Endothelial cell (in vitro differentiated cells): ENCODE measurements around the gene APBA3. TPM values are rescaled to one million over a fixed set of nuclear protein-coding genes. Genes with fewer than 3 reads are reported as not detected.
A peak's percentile ranks its signal among the peaks of the same experiment; 100 is the strongest.

ENCODE experiments used
- DNase-seq: peaks from one replicate; pipeline ENCODE4 v3.0.0; 2021; ENCODE audit warnings: low spot score
- H3K27ac Mint-ChIP-seq: one replicate; pipeline ENCODE4 v1.8.0; 2021; ENCODE audit warnings: mixed read lengths, inconsistent platforms; ENCODE audit not compliant: unreplicated experiment
- H3K27me3 Mint-ChIP-seq: one replicate; pipeline ENCODE4 v1.8.0; 2021; ENCODE audit warnings: mild to moderate bottlenecking, moderate library complexity, mixed read lengths, inconsistent platforms; ENCODE audit not compliant: unreplicated experiment
- H3K36me3 Mint-ChIP-seq: one replicate; pipeline ENCODE4 v1.8.0; 2021; ENCODE audit warnings: mild to moderate bottlenecking, low read depth, mixed read lengths, inconsistent platforms; ENCODE audit not compliant: unreplicated experiment
- H3K4me1 Mint-ChIP-seq: one replicate; pipeline ENCODE4 v1.8.0; 2021; ENCODE audit warnings: mild to moderate bottlenecking, mixed read lengths, inconsistent platforms; ENCODE audit not compliant: unreplicated experiment
- H3K4me3 Mint-ChIP-seq: one replicate; pipeline ENCODE4 v1.8.0; 2021; ENCODE audit warnings: mild to moderate bottlenecking, mixed read lengths, inconsistent platforms; ENCODE audit not compliant: unreplicated experiment
- H3K9me3 Mint-ChIP-seq: one replicate; pipeline ENCODE4 v1.8.0; 2021; ENCODE audit warnings: mixed read lengths, inconsistent platforms; ENCODE audit not compliant: unreplicated experiment
- CTCF ChIP-seq: fragments of 200-600 bp; sonication (generic); IDR thresholded peaks from one replicate; pipeline ENCODE4 v1.5.0; 2021; ENCODE audit warnings: antibody characterized with exemption; ENCODE audit not compliant: unreplicated experiment
- total RNA-seq: library from RNA; stranded (reverse); fragmentation: NEBNext Ultra II Directional; extraction: Animal tissue kit (Norgen Biotek cat#: 25700); gene quantifications from one replicate; pipeline ENCODE4 v1.2.1, GENCODE V29; 2021; ENCODE audit not compliant: unreplicated experiment

APBA3 gene
- total RNA-seq, 1 donor from 2014 or later = 23.8 TPM

- peaks cover 14% of the 10 kb centered on the region for H3K27me3 Mint-ChIP-seq
These were observed 21.4 kb upstream of the APBA3 start for GRCh38 chr19:3782903-3783302.

GRCh38 chr19:3782330-3782729 lies 20.8 kb upstream of the APBA3 start:
- Mint-ChIP-seq H3K9me3 (peaks cover 11% of the 10 kb centered on the region), H3K36me3 (peaks cover 17% of the 10 kb centered on the region), H3K4me1 (peaks cover 7% of the 10 kb centered on the region), H3K27ac (peak overlapping the region; percentile 30), H3K4me3 (peak overlapping the region; percentile 73), H3K27me3 (peaks cover 14% of the 10 kb centered on the region)
- no peak for DNase-seq
- no peak for TF ChIP-seq CTCF

More at GRCh38 chr19:3782903-3783302, 21.4 kb upstream of the APBA3 start:
- H3K36me3 Mint-ChIP-seq = peaks cover 17% of the 10 kb centered on the region
- no peak overlapping the region for H3K4me3 Mint-ChIP-seq
- peaks cover 7% of the 10 kb centered on the region for H3K4me1 Mint-ChIP-seq
- DNase-seq = no peak
- H3K27ac Mint-ChIP-seq = no peak overlapping the region
- peaks cover 11% of the 10 kb centered on the region for H3K9me3 Mint-ChIP-seq
- no peak for TF ChIP-seq CTCF

GRCh38 chr19:3781603-3782002 lies 20.1 kb upstream of the APBA3 start:
- Mint-ChIP-seq H3K27me3 (peaks cover 14% of the 10 kb centered on the region), H3K4me3 (no peak overlapping the region), H3K9me3 (peaks cover 11% of the 10 kb centered on the region), H3K27ac (no peak overlapping the region), H3K4me1 (peaks cover 7% of the 10 kb centered on the region), H3K36me3 (peaks cover 21% of the 10 kb centered on the region)
- no peak for DNase-seq
- TF ChIP-seq CTCF = no peak

GRCh38 chr19:3780786-3781304 lies 19.4 kb upstream of the APBA3 start:
- no peak for DNase-seq
- no peak overlapping the region for H3K27ac Mint-ChIP-seq
- H3K27me3 Mint-ChIP-seq = peaks cover 14% of the 10 kb centered on the region
- no peak overlapping the region for H3K4me3 Mint-ChIP-seq
- H3K36me3 Mint-ChIP-seq = peaks cover 21% of the 10 kb centered on the region
- peaks cover 7% of the 10 kb centered on the region for H3K4me1 Mint-ChIP-seq
- no peak for TF ChIP-seq CTCF
- peaks cover 11% of the 10 kb centered on the region for H3K9me3 Mint-ChIP-seq

GRCh38 chr19:3778899-3779723 lies 17.6 kb upstream of the APBA3 start:
- no peak for DNase-seq
- no peak for TF ChIP-seq CTCF
- Mint-ChIP-seq H3K27me3 (peaks cover 12% of the 10 kb centered on the region), H3K9me3 (peaks cover 11% of the 10 kb centered on the region), H3K4me3 (no peak overlapping the region), H3K4me1 (peaks cover 4% of the 10 kb centered on the region), H3K36me3 (peaks cover 21% of the 10 kb centered on the region), H3K27ac (no peak overlapping the region)
